CMK (cell line): ENCODE results near the gene ZNF341.
A peak's percentile ranks its signal among the peaks of the same experiment; 100 is the strongest.

Source experiments
- DNase-seq: peaks from one replicate; pipeline ENCODE4 v3.0.0-alpha.2; 2010; ENCODE audit warnings: low read depth

ZNF341 gene

DNA sequence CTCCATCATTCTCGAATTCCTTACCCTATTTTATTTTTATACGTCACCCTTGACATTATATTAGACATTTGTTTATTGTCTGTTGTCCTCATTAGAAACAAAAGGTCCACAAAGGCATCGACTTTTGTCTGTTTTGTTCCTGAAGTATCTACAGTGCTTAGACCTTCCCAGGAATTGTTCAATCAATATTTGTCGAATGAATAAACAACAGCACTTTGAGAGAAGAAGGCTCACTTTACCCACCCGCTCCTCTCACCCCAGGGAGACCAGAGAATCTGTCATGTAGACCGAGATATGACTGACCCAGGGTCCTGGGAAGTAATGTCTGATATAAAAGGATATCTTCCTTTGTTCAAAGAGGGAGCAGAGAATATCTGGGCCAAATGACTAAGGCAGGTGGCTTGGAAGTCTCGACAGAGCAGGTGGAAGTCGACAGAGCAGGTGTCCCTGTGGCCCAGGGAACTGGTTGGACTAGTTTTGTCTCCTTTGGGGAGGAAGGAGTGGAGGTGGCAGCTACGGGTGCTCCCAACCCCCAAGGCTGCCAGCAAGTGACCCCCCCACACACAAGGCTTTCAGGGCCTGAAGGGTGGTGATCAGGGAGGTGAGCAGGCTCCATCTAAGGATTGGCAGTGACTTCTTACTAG lies 64.6 kb downstream of the ZNF341 start:
- no peak for DNase-seq

GRCh38 chr20:33796907-33797544 lies 65.2 kb downstream of the ZNF341 start:
- DNase-seq, result no peak

GRCh38 chr20:33798444-33798843 lies 66.6 kb downstream of the ZNF341 start:
- DNase-seq, result no peak

DNA sequence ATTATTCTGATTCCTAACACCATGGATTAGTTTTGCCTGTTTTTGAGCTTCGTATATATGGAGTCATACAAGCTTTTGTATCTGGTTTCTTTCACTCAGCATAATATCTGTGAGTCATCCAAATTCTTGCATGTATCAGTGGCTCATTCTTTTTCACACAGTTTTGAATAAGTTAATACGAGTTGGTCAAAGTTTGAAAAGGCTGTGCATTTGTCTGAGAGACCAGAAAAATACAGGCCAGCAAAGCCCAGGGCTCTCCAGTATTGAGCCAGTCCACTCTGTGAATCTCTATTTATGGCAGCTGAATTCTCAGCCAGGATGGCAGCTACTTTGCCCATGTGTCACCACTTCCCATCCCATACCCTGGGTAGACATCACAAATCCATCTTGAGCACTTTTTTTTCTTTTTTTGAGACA lies 72.1 kb downstream of the ZNF341 start:
- no peak for DNase-seq

DNA sequence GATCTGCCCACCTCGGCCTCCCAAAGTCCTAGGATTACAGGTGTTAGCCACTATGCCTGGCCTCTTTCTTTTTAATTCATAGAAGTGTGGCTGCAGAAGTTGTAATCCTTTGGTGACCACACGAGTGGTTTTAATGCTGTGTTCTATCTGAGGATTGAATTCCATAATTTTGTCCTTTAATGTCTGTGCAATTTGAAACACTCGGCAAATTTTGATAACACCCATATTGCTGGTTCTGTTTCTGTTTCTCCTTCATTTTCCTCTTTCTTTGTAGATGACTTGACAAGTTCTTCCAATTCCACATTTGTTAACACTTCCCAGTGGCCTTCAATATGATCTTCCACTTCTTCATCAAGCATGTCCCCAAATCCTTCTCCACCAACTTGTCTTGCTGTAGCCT lies 76.6 kb downstream of the ZNF341 start:
- no peak for DNase-seq

DNA sequence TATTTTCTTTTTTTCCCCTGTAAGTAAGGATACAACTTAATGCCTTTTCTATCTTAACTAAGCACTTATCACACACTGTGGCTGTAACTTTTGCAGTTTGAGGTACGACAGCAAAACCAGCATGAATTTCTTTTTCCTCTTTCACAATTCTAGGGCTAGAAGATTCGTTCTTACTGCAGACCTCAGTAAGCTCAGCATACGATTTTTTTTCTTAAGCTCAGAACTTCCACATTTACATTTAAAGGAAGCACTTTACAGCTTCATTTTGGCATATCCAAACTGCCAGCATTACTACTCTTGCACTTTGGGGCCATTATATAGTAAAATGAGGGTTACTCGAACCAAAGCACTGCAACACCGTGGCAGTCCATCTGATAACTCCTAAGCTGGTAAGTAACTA lies 78.5 kb downstream of the ZNF341 start:
- no peak for DNase-seq

GRCh38 chr20:33810885-33811775 lies 79.3 kb downstream of the ZNF341 start, which contains the start of gene CHMP4B:
CHMP4B (plus strand) TSS chr20:33811348; CDS start chr20:33811469, 121 bp downstream.
- DNase-seq, result peak; percentile 88

- DNase-seq, result no peak
Measured at GRCh38 chr20:33811776-33812151, 80.0 kb downstream of the ZNF341 start.

- DNase-seq, result no peak
Measured at GRCh38 chr20:33812152-33812849, 80.5 kb downstream of the ZNF341 start.

- no peak for DNase-seq
Measured at GRCh38 chr20:33812908-33813462, 81.2 kb downstream of the ZNF341 start.

DNA sequence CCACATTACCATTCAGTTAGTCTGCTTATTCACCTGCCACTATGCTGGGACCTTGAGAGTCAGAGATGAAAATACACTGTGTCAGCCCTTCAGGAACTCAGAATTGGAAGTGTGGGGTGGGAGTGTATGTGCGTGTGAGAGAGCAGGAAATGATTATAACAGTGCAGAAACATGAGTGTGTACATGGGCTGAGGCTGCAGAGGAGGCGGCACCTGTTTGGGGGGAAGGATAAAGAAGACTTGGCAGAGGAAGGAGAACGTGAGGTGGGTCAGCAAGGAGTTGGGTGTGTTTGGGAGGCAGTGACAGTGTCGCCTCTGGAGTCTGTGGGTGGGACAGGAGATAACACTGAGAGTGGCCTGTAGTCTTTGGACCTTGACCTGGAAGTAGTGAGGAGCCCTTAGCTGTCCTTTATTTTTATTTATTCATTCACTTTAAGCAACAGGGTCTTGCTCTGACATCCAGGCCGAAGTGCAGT lies 82.5 kb downstream of the ZNF341 start:
- DNase-seq, result no peak

GRCh38 chr20:33815671-33816070 lies 83.9 kb downstream of the ZNF341 start:
- DNase-seq, result no peak

GRCh38 chr20:33816191-33816590 lies 84.4 kb downstream of the ZNF341 start:
- DNase-seq, result no peak

- no peak for DNase-seq
Measured at GRCh38 chr20:33817411-33817810, 85.6 kb downstream of the ZNF341 start.

DNA sequence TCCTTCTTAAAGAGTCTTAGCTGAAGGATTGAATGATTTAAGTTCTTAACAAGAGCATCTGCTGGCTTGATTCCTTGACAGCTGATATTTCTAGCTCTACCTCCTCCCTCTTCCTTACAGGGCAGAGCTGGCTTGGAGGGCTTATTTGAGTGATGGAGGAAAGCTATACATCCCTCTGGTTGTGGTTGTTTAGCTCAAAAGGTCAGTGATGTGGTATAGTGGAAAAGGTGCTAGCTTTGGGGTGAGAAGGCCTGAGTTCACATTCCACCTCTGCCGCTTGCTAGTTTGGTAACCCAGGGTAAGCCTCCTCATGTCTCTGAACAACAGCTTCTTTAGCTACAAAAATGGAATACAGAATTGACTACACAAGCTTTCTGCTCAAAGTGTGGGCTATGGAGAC lies 87.7 kb downstream of the ZNF341 start:
- DNase-seq, result no peak

- DNase-seq, result no peak
Measured at GRCh38 chr20:33820362-33820761, 88.6 kb downstream of the ZNF341 start.

DNA sequence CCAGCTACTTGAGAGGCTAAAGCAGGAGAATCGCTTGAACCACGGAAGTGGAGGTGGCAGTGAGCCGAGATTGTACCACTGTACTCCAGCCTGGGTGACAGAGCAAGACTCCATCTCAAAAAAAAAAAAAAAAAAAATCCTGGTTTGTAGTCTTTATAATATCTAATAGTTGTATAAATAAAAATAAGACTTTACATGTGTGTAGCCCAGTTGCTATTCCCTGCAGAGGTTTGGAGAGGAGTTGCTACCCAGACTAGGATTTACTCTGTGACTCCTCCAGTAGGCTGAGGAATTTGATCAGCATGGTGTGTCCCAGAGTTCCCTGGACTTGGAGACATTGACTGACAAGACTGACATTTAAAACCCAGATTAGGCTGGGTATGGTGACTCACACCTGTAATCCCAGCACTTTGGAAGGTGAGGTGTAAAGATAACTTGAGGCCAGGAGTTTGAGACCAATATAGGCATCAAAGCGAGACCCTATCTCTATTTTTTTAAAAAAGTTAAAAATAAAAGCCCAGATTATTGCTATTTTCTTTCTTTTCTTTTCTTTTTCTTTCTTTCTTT lies 89.6 kb downstream of the ZNF341 start:
- DNase-seq, result no peak

- DNase-seq, result no peak
Measured at GRCh38 chr20:33822423-33822822, 90.6 kb downstream of the ZNF341 start.

GRCh38 chr20:33822991-33823390 lies 91.2 kb downstream of the ZNF341 start:
- DNase-seq, result no peak

GRCh38 chr20:33824852-33825251 lies 93.1 kb downstream of the ZNF341 start:
- no peak for DNase-seq
